GM23338 (cell line): ENCODE data around the gene CD86. TPM values are rescaled to one million over a fixed set of nuclear protein-coding genes. Genes with fewer than 3 reads are reported as not detected.

Experiments
- ATAC-seq: fragments of 200-7000 bp; cut with Tn5 transposase; 3 replicates; pipeline ENCODE4 v1.9.1; 2020
- DNase-seq: peaks from one replicate; pipeline ENCODE4 v3.0.0-alpha.2; 2015; ENCODE audit warnings: low spot score
- H2AFZ ChIP-seq: fragments of 200-600 bp; sonication (generic); 2 replicates; pipeline ENCODE4 v1.8.0; 2016; ENCODE audit warnings: antibody characterized with exemption, mild to moderate bottlenecking, moderate library complexity
- H3F3A ChIP-seq: fragments of 200-600 bp; sonication (generic); replicated peaks from 2 replicates; pipeline ENCODE4 v1.8.0; 2017; ENCODE audit warnings: antibody characterized with exemption, mixed run types, low read depth
- H3K27ac ChIP-seq: fragments of 200-600 bp; sonication (generic); 2 replicates; pipeline ENCODE4 v1.6.1; 2016; ENCODE audit warnings: low read depth
- H3K27me3 ChIP-seq: fragments of 200-600 bp; sonication (generic); 2 replicates; pipeline ENCODE4 v1.8.0; 2016; ENCODE audit warnings: mild to moderate bottlenecking, mixed run types, moderate library complexity; ENCODE audit not compliant: insufficient read depth
- H3K36me3 ChIP-seq: fragments of 200-600 bp; sonication (generic); 2 replicates; pipeline ENCODE4 v1.8.0; 2016; ENCODE audit warnings: mild to moderate bottlenecking; ENCODE audit not compliant: insufficient read depth
- H3K4me1 ChIP-seq: fragments of 200-600 bp; sonication (generic); 2 replicates; pipeline ENCODE4 v1.8.0; 2016; ENCODE audit warnings: mild to moderate bottlenecking, moderate library complexity; ENCODE audit not compliant: insufficient read depth
- H3K4me2 ChIP-seq: fragments of 200-600 bp; sonication (generic); 2 replicates; pipeline ENCODE4 v1.7.1; 2017; ENCODE audit warnings: mixed run types
- H3K4me3 ChIP-seq: fragments of 200-600 bp; sonication (generic); 2 replicates; pipeline ENCODE4 v1.6.1; 2016; ENCODE audit warnings: mixed run types
- H3K79me2 ChIP-seq: fragments of 200-600 bp; sonication (generic); replicated peaks from 2 replicates; pipeline ENCODE4 v1.8.0; 2017; ENCODE audit warnings: mild to moderate bottlenecking; ENCODE audit not compliant: insufficient read depth
- H3K9me2 ChIP-seq: fragments of 200-600 bp; sonication (generic); 2 replicates; pipeline ENCODE4 v1.8.0; 2017; ENCODE audit not compliant: insufficient read depth
- H4K20me1 ChIP-seq: fragments of 200-600 bp; sonication (generic); replicated peaks from 2 replicates; pipeline ENCODE4 v1.8.0; 2017; ENCODE audit warnings: mild to moderate bottlenecking; ENCODE audit not compliant: insufficient read depth
- H3K27ac Mint-ChIP-seq: 2 replicates; pipeline ENCODE4 v1.8.0; 2020; ENCODE audit warnings: inconsistent platforms, mild to moderate bottlenecking, moderate library complexity, mixed read lengths
- H3K27me3 Mint-ChIP-seq: 3 replicates; pipeline ENCODE4 v1.8.0; 2022; ENCODE audit warnings: low read depth, mild to moderate bottlenecking, moderate library complexity, mixed read lengths, inconsistent platforms; ENCODE audit not compliant: insufficient read depth, poor library complexity
- H3K36me3 Mint-ChIP-seq: 3 replicates; pipeline ENCODE4 v1.8.0; 2021; ENCODE audit warnings: low read depth, mild to moderate bottlenecking, inconsistent platforms, moderate library complexity, mixed read lengths
- H3K4me1 Mint-ChIP-seq: 3 replicates; pipeline ENCODE4 v1.8.0; 2020; ENCODE audit warnings: mild to moderate bottlenecking, inconsistent platforms, mixed read lengths
- H3K4me3 Mint-ChIP-seq: 3 replicates; pipeline ENCODE4 v1.8.0; 2021; ENCODE audit warnings: moderate library complexity, mild to moderate bottlenecking, inconsistent platforms, mixed read lengths
- H3K9me3 Mint-ChIP-seq: 3 replicates; pipeline ENCODE4 v1.8.0; 2020; ENCODE audit warnings: moderate library complexity, mild to moderate bottlenecking, inconsistent platforms, mixed read lengths
- CREB1 ChIP-seq: fragments of 250-450 bp; sonication (Bioruptor Pico); IDR thresholded peaks from 2 replicates; pipeline ENCODE4 v1.5.0; 2020; ENCODE audit warnings: low read depth, mild to moderate bottlenecking, moderate library complexity
- EZH2 ChIP-seq: fragments of 200-600 bp; sonication (generic); IDR thresholded peaks from one replicate; pipeline ENCODE4 v1.8.0; 2017; ENCODE audit warnings: antibody characterized with exemption, mild to moderate bottlenecking, low read depth; ENCODE audit not compliant: unreplicated experiment
- EZH2phosphoT487 ChIP-seq: fragments of 200-600 bp; sonication (generic); IDR thresholded peaks from one replicate; pipeline ENCODE4 v1.8.1; 2018; ENCODE audit warnings: antibody characterized with exemption; ENCODE audit not compliant: unreplicated experiment
- JUNB ChIP-seq: IDR thresholded peaks from one replicate; pipeline ENCODE4 v1.6.1; 2016; ENCODE audit warnings: antibody characterized with exemption; ENCODE audit not compliant: unreplicated experiment
- NANOG ChIP-seq: IDR thresholded peaks from 2 replicates; pipeline ENCODE4 v1.6.1; 2016; ENCODE audit warnings: antibody characterized with exemption, borderline replicate concordance
- POLR2AphosphoS5 ChIP-seq: IDR thresholded peaks from 2 replicates; pipeline ENCODE4 v1.6.1; 2016; ENCODE audit warnings: antibody characterized with exemption, low read depth
- STAT1 ChIP-seq: IDR thresholded peaks from one replicate; pipeline ENCODE4 v1.6.1; 2016; ENCODE audit warnings: antibody characterized with exemption; ENCODE audit not compliant: unreplicated experiment
- ZNF114 ChIP-seq: fragments of 250-450 bp; sonication (Bioruptor Pico); IDR thresholded peaks from 2 replicates; pipeline ENCODE4 v1.5.0; 2020; ENCODE audit warnings: mild to moderate bottlenecking, moderate library complexity
- ZNF331 ChIP-seq: fragments of 250-450 bp; sonication (Bioruptor Pico); IDR thresholded peaks from 2 replicates; pipeline ENCODE4 v1.5.0; 2020; ENCODE audit warnings: low read depth, mild to moderate bottlenecking, moderate library complexity
- polyA plus RNA-seq: library from polyadenylated mRNA; unstranded; fragments of >200 nt; fragmentation: Nextera tagmentation; extraction: Ambion mirVana; gene quantifications from 2 replicates; pipeline ENCODE4 v1.2.1, GENCODE V29; 2016
- total RNA-seq: library from RNA; depleted of rRNA; stranded (reverse); fragments of >200 nt; shearing (Covaris generic); gene quantifications from 2 replicates; pipeline ENCODE4 v1.2.3, GENCODE V29; 2014
- TF ChIP-seq, protein P1 (sequence below): IDR thresholded peaks from 2 replicates; pipeline ENCODE4 v1.6.1; 2016; ENCODE audit warnings: antibody characterized with exemption
- TF ChIP-seq, protein P2 (sequence below), 2 experiments: fragments of 200-600 bp in 1 of 2; sonication (generic) in 1 of 2; conservative IDR thresholded peaks; 2 replicates each; pipeline versions ENCODE4 v1.5.1 to v1.6.1; 2016 to 2017; ENCODE audit warnings: antibody characterized with exemption in 2 of 2, low read depth in 2 of 2, mild to moderate bottlenecking in 2 of 2, moderate library complexity in 1 of 2
- TF ChIP-seq, protein P3 (sequence below): fragments of 250-450 bp; sonication (Bioruptor Pico); IDR thresholded peaks from 2 replicates; pipeline ENCODE4 v1.5.0; 2020; ENCODE audit warnings: mild to moderate bottlenecking, moderate library complexity
- TF ChIP-seq, protein P4 (sequence below): IDR thresholded peaks from one replicate; pipeline ENCODE4 v1.6.1; 2018; ENCODE audit warnings: antibody characterized with exemption; ENCODE audit not compliant: unreplicated experiment

Gene CD86
- total and polyA plus RNA-seq, 2 experiments from 2014 or later, result 0.97 TPM; not detected in 1

DNA sequence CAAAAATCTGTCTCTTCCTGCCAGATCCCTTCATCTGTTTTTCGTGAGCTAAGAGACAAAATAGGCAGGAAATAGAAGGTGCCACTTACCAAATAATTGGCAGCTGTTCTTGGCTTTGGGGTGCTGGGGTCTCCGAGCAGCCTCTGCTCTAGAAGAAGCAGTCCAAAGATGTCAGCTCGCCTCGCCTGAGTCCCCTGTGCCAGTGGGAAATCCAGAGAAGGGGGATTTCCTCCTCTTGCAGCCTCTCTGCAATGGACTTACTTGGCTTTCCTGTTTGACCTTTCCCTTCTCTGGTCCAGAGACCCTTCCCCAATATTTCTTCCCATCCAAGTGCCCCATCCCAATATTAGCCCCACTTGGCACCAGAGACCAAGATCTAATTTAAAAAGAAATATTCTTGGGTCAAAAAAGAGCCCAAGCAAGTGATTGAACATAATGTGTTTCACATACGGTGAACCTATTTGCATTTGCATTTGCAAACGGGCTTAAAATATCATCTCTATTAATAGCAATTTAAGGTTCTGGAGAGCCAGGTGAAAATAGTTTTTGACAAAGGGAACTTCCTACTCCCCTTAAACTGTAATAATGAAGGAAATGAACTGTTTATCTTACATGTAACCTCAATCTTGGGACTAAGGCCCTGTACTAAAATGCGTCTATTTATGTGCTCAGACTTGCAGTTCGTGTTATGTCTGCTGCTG lies 23.2 kb downstream of the CD86 start:
- no peak overlapping the region for H3K27ac ChIP-seq
- H3K4me3 Mint-ChIP-seq, result no peak overlapping the region

More for the DNA sequence above, 23.2 kb downstream of the CD86 start:
- H3K9me2 ChIP-seq, result 0 out of 2 replicates have a peak, but pooled peaks cover 10% of the 10 kb centered on the region
- no peaks in the 10 kb centered on the region for H3K36me3 ChIP-seq
- DNase-seq, result no peak
- no peak overlapping the region for H3K4me3 ChIP-seq
- H3K9me3 Mint-ChIP-seq, result no peaks in the 10 kb centered on the region
- no peak overlapping the region for H3K27ac Mint-ChIP-seq
- no peak for ATAC-seq
- H3K36me3 Mint-ChIP-seq, result no peaks in the 10 kb centered on the region
- no peaks in the 10 kb centered on the region for H3K27me3 ChIP-seq
- peak overlapping the region; percentile 87; the same call in 1 of the 2 replicates for H2AFZ ChIP-seq
- no peaks in the 10 kb centered on the region for H3K79me2 ChIP-seq
- H3K4me1 ChIP-seq, result no peaks in the 10 kb centered on the region
- TF ChIP-seq NANOG (no peak), ZNF114 (CRISPR knock-in tag) (no peak), JUNB (no peak), EZH2phosphoT487 (no peak), POLR2AphosphoS5 (no peak), CREB1 (no peak), EZH2 (no peak), STAT1 (no peak), ZNF331 (CRISPR knock-in tag) (no peak)
- TF ChIP-seq, protein P1, sequence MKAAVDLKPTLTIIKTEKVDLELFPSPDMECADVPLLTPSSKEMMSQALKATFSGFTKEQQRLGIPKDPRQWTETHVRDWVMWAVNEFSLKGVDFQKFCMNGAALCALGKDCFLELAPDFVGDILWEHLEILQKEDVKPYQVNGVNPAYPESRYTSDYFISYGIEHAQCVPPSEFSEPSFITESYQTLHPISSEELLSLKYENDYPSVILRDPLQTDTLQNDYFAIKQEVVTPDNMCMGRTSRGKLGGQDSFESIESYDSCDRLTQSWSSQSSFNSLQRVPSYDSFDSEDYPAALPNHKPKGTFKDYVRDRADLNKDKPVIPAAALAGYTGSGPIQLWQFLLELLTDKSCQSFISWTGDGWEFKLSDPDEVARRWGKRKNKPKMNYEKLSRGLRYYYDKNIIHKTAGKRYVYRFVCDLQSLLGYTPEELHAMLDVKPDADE, result no peak
- TF ChIP-seq, protein P2, sequence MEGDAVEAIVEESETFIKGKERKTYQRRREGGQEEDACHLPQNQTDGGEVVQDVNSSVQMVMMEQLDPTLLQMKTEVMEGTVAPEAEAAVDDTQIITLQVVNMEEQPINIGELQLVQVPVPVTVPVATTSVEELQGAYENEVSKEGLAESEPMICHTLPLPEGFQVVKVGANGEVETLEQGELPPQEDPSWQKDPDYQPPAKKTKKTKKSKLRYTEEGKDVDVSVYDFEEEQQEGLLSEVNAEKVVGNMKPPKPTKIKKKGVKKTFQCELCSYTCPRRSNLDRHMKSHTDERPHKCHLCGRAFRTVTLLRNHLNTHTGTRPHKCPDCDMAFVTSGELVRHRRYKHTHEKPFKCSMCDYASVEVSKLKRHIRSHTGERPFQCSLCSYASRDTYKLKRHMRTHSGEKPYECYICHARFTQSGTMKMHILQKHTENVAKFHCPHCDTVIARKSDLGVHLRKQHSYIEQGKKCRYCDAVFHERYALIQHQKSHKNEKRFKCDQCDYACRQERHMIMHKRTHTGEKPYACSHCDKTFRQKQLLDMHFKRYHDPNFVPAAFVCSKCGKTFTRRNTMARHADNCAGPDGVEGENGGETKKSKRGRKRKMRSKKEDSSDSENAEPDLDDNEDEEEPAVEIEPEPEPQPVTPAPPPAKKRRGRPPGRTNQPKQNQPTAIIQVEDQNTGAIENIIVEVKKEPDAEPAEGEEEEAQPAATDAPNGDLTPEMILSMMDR (conservative IDR thresholded peaks at IDR 0.05; ENCODE audit: low read depth in 2 of 2), result no peak
- TF ChIP-seq, protein P3, sequence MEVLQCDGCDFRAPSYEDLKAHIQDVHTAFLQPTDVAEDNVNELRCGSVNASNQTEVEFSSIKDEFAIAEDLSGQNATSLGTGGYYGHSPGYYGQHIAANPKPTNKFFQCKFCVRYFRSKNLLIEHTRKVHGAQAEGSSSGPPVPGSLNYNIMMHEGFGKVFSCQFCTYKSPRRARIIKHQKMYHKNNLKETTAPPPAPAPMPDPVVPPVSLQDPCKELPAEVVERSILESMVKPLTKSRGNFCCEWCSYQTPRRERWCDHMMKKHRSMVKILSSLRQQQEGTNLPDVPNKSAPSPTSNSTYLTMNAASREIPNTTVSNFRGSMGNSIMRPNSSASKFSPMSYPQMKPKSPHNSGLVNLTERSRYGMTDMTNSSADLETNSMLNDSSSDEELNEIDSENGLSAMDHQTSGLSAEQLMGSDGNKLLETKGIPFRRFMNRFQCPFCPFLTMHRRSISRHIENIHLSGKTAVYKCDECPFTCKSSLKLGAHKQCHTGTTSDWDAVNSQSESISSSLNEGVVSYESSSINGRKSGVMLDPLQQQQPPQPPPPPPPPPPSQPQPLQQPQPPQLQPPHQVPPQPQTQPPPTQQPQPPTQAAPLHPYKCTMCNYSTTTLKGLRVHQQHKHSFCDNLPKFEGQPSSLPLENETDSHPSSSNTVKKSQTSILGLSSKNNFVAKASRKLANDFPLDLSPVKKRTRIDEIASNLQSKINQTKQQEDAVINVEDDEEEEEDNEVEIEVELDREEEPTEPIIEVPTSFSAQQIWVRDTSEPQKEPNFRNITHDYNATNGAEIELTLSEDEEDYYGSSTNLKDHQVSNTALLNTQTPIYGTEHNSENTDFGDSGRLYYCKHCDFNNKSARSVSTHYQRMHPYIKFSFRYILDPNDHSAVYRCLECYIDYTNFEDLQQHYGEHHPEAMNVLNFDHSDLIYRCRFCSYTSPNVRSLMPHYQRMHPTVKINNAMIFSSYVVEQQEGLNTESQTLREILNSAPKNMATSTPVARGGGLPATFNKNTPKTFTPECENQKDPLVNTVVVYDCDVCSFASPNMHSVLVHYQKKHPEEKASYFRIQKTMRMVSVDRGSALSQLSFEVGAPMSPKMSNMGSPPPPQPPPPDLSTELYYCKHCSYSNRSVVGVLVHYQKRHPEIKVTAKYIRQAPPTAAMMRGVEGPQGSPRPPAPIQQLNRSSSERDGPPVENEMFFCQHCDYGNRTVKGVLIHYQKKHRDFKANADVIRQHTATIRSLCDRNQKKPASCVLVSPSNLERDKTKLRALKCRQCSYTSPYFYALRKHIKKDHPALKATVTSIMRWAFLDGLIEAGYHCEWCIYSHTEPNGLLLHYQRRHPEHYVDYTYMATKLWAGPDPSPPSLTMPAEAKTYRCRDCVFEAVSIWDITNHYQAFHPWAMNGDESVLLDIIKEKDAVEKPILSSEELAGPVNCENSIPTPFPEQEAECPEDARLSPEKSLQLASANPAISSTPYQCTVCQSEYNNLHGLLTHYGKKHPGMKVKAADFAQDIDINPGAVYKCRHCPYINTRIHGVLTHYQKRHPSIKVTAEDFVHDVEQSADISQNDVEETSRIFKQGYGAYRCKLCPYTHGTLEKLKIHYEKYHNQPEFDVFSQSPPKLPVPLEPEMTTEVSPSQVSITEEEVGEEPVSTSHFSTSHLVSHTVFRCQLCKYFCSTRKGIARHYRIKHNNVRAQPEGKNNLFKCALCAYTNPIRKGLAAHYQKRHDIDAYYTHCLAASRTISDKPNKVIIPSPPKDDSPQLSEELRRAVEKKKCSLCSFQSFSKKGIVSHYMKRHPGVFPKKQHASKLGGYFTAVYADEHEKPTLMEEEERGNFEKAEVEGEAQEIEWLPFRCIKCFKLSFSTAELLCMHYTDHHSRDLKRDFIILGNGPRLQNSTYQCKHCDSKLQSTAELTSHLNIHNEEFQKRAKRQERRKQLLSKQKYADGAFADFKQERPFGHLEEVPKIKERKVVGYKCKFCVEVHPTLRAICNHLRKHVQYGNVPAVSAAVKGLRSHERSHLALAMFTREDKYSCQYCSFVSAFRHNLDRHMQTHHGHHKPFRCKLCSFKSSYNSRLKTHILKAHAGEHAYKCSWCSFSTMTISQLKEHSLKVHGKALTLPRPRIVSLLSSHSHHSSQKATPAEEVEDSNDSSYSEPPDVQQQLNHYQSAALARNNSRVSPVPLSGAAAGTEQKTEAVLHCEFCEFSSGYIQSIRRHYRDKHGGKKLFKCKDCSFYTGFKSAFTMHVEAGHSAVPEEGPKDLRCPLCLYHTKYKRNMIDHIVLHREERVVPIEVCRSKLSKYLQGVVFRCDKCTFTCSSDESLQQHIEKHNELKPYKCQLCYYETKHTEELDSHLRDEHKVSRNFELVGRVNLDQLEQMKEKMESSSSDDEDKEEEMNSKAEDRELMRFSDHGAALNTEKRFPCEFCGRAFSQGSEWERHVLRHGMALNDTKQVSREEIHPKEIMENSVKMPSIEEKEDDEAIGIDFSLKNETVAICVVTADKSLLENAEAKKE (CRISPR knock-in tag), result no peak
- TF ChIP-seq, protein P4, sequence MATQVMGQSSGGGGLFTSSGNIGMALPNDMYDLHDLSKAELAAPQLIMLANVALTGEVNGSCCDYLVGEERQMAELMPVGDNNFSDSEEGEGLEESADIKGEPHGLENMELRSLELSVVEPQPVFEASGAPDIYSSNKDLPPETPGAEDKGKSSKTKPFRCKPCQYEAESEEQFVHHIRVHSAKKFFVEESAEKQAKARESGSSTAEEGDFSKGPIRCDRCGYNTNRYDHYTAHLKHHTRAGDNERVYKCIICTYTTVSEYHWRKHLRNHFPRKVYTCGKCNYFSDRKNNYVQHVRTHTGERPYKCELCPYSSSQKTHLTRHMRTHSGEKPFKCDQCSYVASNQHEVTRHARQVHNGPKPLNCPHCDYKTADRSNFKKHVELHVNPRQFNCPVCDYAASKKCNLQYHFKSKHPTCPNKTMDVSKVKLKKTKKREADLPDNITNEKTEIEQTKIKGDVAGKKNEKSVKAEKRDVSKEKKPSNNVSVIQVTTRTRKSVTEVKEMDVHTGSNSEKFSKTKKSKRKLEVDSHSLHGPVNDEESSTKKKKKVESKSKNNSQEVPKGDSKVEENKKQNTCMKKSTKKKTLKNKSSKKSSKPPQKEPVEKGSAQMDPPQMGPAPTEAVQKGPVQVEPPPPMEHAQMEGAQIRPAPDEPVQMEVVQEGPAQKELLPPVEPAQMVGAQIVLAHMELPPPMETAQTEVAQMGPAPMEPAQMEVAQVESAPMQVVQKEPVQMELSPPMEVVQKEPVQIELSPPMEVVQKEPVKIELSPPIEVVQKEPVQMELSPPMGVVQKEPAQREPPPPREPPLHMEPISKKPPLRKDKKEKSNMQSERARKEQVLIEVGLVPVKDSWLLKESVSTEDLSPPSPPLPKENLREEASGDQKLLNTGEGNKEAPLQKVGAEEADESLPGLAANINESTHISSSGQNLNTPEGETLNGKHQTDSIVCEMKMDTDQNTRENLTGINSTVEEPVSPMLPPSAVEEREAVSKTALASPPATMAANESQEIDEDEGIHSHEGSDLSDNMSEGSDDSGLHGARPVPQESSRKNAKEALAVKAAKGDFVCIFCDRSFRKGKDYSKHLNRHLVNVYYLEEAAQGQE, result no peak
- H4K20me1 ChIP-seq, result no peaks in the 10 kb centered on the region
- H3K27me3 Mint-ChIP-seq, result peaks cover 10% of the 10 kb centered on the region
- peaks cover 3% of the 10 kb centered on the region; the same call in 1 of the 3 replicates for H3K4me1 Mint-ChIP-seq
- no peak overlapping the region for H3K4me2 ChIP-seq
- no peaks in the 10 kb centered on the region for H3F3A ChIP-seq
